Stimulated activated CD8-positive, alpha-beta memory T cell treated with anti-CD3 and anti-CD28 coated beads, Interleukin-2, amount 100 ng/mL, for 48 hours (primary cell): Measurements from ENCODE around the gene RFX4.

Experiments
- DNase-seq, 2 donors: peaks; one replicate each; pipeline ENCODE4 v3.0.0-alpha.2; 2020; ENCODE audit warnings: low read depth in 2 of 2

Gene RFX4

DNA sequence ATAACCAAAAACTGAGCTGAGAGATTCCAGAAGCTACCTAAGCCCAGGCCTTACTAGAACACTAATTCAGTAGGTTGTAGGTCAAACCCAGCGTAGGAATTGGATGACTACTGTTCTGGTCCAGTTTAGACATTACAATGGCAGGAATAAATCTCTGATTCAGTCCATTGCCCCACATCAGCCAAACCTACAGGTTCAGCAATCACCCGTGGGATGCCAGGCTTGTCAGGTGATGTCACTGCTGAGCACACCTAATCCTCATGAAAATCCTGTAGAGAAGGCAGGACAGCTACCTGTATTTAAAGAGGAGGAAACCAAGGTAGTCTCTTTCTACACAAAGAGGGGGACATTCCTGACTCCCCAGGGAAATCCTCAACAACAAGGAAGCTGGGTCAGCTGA is 63.7 kb downstream of the RFX4 start:
- no peak for DNase-seq

DNA sequence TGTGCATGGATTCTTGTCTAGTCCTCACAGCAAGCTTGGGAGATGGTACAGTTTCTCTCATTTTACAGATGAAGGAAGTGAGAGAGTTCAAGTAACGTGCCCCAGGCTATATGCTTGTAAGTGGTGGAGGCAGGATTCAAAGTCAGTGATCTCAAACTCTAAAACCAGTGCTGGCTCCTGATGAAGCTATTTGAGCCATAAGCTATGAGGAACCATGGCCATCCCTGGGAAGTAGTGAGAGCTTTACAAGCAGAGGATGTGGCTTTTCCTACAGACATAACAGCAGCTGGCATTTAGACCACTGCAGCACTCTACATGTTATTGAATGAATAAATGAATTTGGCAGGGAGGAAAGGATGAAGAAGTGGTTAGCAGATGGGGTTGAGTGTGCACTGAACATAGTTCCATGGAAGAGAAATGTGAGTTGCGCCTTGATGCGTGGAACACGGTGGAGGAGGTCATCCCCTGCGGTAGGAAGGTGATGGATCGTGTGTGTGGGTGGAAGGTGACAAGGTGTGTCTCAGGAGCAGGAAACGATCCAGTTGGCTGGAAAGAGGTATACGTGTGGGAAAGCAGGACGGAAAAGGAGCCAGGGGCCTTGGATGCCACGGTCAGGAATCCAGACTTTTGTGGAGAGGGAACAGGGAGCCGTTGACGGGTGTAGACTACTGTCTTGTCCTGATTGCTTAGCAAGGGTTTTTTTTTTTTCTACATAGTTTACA is 65.2 kb downstream of the RFX4 start:
- DNase-seq = no peak

DNA sequence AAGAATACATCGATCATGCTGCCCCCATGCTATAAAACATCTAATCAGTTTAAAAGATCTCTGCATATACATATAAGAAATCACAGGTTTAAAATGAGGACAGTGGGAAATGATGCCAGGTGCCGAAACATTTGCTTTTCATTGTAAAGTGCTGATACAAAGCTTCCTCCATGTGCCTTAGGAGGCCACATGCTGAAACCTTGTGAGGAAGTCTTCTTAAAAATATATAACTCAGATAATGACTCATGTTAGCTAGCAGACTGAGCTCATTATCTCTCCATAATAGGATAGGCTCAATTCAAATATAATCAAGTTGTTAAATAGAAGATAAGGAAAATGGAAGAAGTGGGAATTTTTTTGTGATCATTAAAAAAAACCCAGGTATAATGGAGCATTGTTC is 65.9 kb downstream of the RFX4 start:
- DNase-seq = no peak

DNA sequence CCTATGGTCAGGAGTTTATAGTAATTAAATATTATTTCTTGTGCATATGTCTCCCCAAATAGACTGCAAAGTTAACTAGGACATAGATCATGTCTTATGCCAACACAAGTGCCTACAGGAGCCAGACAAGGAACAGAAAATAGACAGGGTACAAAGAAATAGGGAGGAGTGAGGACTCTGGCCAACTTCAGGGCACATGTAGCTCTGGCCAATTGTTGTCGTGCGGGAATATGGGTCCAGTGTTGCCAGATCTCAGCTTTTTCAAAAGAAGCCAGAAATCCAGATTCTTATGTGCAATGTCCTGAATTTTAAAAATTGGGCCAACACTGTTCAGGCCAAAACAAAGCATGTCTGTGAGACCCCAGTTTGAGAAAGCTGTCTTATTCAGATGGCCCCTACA is 68.7 kb downstream of the RFX4 start:
- no peak for DNase-seq

DNA sequence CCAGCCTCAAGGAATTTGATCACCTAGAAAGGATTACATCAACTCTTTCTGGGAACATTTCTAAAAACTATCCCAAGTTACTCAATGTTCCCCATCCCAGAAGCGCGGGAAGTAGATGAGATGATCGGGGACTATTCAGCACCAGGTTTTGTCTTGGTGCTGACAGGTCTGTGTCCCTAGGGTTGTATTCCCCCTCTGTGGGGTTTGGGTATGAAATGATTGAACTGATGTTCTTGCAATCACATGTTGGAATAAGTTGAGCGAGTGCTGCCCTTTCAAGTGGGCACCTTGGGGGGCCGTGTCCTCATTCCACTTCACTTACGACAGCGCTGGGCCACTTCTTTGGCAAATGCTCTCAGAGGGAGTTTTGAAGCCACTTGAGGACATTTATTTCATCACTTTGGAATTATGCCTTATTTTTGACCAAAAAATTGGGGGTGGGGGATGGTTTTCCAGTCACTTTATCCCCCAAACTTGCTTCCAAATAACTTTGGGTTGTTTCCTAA is 69.8 kb downstream of the RFX4 start:
- no peak for DNase-seq

DNA sequence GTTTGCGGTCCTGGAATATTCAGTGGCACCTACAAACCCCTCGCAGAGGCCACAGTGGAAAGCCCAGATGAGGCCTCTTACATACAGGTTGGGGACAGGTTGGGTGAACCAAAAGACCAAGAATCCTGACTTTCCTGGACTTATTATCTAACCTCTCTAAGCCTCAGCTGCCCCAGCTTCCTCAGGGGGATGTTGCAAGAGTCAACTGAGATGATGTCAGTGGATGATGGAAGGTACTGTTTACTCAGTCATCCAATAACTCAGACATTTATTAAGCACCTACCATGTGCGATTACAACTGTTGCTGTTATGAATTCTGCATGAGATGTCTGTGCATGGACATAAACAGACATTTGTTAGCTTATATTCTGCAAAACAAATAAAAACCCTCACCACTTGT is 72.8 kb downstream of the RFX4 start:
- DNase-seq = no peak

DNA sequence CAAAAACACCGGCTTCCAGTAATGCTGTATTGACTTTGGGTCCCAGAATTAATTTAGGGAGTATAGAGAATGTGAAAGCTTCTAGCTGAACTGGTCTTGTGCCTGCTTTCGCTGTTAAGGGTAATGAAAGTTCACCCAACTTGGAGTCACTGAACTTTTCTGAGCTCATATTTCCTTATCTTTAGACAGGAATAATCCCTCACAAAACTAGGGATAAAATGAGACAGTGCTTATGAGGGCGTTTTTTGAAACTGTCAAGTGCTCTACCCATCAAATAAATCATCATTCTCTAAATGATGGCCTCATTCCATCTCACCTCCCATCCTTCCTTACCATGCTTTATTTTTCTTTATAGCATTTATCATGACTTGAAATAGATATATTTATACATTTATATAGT is 74.7 kb downstream of the RFX4 start:
- no peak for DNase-seq

DNA sequence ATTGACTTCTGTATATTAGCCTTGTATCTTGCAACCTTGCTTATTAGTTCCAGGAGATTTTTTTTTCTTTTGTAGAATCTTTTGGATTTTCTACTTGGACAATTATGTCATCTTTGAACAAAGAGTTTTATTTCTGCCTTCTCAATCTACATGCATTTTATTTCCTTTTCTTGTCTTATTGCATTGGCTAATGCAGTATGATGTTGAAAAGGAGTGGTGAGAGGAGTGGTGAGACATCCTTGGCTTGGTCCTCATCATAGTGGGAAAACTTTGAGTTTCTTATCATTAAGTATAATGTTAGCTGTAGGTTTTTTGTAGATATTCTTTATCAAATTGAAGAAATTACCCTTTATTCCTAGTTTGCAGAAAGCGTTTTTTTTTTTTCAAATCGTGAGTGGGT is 80.6 kb downstream of the RFX4 start:
- no peak for DNase-seq

DNA sequence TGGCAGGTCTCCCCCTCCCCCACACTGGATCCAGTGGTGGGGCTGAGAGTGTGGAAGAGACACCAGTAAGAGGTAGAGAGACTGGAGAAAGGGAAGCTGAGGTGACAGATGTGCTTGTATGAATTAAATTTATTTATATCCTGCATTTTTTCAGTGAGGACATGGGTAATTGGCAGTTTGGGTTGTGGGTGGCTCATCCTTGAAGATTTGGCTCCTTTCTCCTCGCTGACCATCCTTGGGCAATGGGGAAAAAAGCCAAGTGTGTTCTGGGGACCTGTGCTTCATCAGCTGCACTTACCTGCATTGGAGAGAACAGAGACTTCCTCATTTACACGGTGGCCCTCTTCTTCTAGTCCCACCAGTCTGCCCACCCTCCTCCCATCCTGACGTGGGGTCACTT is 86.4 kb downstream of the RFX4 start:
- DNase-seq = no peak

DNA sequence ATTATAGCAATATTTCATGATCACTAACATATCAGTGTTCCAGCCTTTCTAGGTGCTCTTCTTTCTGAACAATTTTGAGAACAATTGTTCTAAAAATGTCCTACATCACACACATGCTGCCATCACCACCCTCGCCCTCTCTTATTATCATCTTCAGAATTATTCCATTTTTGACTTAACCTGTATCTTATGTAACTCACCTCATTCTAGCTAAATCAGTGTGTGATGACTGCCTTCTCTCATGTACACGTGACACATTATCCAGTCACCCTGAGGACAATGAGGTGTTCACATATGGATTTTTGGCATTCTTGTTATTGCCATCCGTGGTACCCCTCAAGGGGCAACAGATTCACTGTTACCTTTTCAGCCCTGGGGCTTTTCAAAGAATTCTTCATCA is 87.3 kb downstream of the RFX4 start:
- no peak for DNase-seq

GRCh38 chr12:106671840-106672239 is 89.0 kb downstream of the RFX4 start:
- DNase-seq = no peak

DNA sequence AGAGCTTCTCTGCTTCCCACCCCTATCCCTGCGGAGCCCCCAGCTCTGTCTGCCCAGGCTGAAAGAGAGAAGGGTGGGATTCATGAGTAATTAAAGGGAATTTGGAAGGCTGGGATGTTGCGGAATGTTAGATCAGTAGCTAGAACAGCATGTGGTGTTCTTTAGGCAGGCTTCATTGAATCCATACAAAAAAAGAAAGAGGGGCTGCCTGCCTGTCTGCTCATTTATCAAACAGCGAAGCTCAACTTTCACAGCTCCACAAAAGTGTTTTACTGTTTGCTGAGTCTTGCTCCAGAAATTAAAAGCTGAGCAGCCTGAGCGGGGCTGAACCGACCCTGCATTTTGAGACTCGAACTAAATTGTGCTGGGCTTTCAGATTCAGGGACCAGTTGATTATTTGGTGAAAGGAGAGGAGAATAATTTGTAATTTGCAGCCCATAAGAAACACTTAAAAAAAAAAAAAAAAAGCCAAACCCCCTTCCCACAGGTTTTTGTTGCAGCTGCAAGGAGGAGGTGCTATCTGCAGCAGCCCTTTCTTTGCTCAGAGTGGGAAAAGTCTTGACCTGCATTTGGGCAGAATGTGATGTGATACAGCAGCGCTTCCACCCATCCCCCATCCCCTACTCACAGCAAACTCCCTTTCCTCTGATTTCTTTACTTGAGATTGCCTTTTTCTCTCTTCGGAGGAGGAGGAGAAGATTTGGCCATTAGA is 89.7 kb downstream of the RFX4 start:
- no peak for DNase-seq

DNA sequence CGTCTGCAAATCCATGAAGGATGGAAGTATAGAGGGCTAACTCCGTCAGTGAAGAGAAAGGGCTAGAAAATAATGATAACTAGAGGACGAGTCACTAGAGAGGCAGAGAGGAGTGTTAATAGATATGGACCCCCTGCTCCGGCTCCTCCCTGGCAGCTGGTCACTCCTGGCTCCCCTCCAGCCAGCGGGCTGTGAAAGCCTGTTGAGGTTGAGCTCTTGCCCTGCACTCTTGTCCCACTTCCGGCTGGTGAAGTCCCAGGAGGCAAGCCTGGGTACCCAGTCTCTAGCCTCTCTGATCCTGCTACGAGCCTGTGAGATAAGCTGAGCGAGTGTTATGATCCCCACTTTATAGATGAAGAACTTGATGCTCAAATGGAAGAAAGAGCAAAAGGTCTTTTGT is 90.3 kb downstream of the RFX4 start:
- DNase-seq = no peak

- DNase-seq = no peak
These were observed 93.0 kb downstream of the RFX4 start for GRCh38 chr12:106675651-106676435.

DNA sequence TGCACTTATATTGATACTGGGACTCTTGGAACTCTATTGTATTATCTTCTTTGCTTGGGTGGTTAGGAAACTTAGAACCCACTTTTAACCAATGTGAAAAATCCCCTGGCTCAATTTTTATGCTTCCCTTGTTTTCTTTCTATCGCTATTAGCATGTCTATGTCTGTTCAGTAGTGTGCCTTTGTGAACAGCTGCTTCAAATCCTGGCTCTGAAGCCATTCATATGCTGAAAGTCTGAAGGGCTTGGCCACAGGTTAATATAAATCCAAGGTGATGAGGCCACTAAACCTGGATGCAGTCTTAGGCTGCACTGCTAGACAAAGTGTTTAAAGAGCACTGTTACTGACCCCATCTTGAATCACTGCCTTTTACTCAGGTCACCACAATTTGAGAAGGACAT is 96.8 kb downstream of the RFX4 start:
- DNase-seq = no peak

GRCh38 chr12:106680280-106680679 is 97.5 kb downstream of the RFX4 start:
- no peak for DNase-seq

DNA sequence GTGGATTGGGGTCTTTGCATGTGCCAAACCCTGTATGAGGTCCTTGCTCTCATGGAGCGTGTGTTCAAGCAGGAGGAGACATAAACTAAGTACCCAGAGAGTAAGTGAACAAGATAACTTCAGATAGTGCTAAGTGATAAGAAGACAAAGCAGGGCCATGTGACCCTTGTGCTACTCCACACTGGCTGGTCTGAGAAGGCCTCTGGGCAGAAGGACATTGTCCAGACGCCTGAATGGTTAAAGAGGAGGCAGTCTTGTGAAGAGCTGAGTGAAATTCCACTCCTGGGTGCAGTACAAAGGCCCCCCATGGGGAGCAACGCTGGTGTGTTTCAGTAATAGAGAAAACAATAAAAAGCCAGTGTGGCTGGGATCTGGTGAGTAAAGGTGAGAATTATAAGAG is 98.4 kb downstream of the RFX4 start:
- no peak for DNase-seq

GRCh38 chr12:106682594-106683234 is 99.9 kb downstream of the RFX4 start:
- no peak for DNase-seq

DNA sequence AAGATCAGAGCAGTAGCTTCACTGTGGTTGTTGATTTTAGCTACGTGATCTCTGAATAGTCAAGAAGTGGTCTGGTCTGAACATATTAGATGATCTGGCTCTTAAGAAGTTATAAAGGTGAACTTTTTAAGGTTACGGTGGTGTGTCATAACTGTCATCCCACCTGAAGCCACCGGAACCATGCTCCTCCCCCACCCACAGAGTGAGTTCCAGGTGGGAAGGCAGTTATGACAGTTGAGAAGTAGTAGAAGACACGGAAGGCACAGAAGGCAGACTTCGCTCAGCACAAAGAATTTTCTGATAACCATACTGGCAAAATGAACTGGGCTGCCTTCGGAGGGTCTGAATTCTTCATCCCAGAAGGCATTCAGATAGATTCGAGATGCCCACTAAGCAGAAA is 101.7 kb downstream of the RFX4 start:
- DNase-seq = no peak

- no peak for DNase-seq
These were observed 102.6 kb downstream of the RFX4 start for GRCh38 chr12:106685381-106685780.

GRCh38 chr12:106687672-106688071 is 104.9 kb downstream of the RFX4 start:
- no peak for DNase-seq
